Thoracic aorta (tissue), 2 donors: Measurements from ENCODE around the gene ATP12A. TPM values are rescaled to one million over a fixed set of nuclear protein-coding genes. Genes with fewer than 3 reads are reported as not detected.

ENCODE experiments used
- ATAC-seq: fragments of 150-250 bp; one replicate; pipeline ENCODE4 v1.8.0; 2017; ENCODE audit warnings: low read depth; ENCODE audit not compliant: insufficient number of reproducible peaks, low FRiP score
- DNase-seq: peaks from one replicate; pipeline ENCODE4 v3.0.0-alpha.2; 2020; ENCODE audit warnings: low spot score
- H3K27ac ChIP-seq, 2 donors: fragments of 200-600 bp; sonication (generic); 1 replicate in 1 of 2; 2 replicates in 1 of 2; pipeline ENCODE4 v1.5.1; 2016; ENCODE audit warnings: mild to moderate bottlenecking in 2 of 2, moderate library complexity in 2 of 2
- H3K27me3 ChIP-seq: fragments of 200-600 bp; sonication (generic); replicated peaks from 2 replicates; pipeline ENCODE4 v1.6.0; 2016; ENCODE audit warnings: mild to moderate bottlenecking; ENCODE audit not compliant: insufficient read depth
- H3K36me3 ChIP-seq: fragments of 200-600 bp; sonication (generic); one replicate; pipeline ENCODE4 v1.5.1; 2016
- H3K4me1 ChIP-seq, 2 donors: fragments of 200-600 bp; sonication (generic); 1 replicate in 1 of 2; 2 replicates in 1 of 2; pipeline versions ENCODE4 v1.5.1 to v1.6.0; 2016; ENCODE audit warnings: low read depth in 2 of 2, mild to moderate bottlenecking in 1 of 2; ENCODE audit not compliant: control insufficient read depth in 1 of 2
- H3K4me3 ChIP-seq: fragments of 200-600 bp; sonication (generic); 2 replicates; pipeline ENCODE4 v1.5.1; 2016; ENCODE audit warnings: mild to moderate bottlenecking
- H3K9me3 ChIP-seq: fragments of 200-600 bp; sonication (generic); 2 replicates; pipeline ENCODE4 v1.5.1; 2016
- CTCF ChIP-seq: fragments of 200-600 bp; sonication (generic); IDR thresholded peaks from one replicate; pipeline ENCODE4 v1.5.1; 2019; ENCODE audit warnings: antibody characterized with exemption
- total RNA-seq, 2 donors: library from RNA; depleted of rRNA; stranded (reverse); fragments of >200 nt; gene quantifications; one replicate each; pipeline versions ENCODE4 v1.1.0 to v1.2.3, GENCODE V29; 2016

Gene ATP12A
- total RNA-seq, 2 donors from 2014 or later = 0.14 TPM; not detected in 1

DNA sequence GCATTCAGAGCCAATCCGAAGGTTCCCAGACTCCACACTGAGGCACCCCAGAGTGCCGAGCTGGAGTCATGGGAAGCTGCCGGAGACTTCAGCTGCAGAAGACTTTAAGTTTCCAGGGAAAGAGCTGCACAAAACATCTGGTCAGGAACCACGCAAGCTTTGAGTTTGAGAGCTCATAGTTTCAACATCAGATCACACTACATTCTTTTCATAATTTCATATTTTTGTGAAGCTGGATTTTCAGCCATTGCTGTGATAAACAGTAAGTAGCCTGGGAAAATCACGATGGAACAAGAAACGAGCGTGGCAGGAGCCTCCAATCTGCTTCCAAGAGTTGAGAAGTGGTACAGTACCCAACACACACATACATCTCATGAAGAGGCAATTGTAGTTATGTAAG, 25.5 kb upstream of the ATP12A start:
- Histone ChIP-seq H3K4me3 (no peak overlapping the region), H3K36me3 (no peaks in the 10 kb centered on the region), H3K27ac (no peak overlapping the region), H3K27me3 (no peaks in the 10 kb centered on the region), H3K9me3 (no peaks in the 10 kb centered on the region), H3K4me1 (peaks cover 0 to 2% of the 10 kb centered on the region in 2 donors)
- no peak for TF ChIP-seq CTCF
- no peak for DNase-seq
- ATAC-seq = no peak

- no peak for ATAC-seq
- Histone ChIP-seq H3K4me3 (no peak overlapping the region), H3K27ac (no peak overlapping the region), H3K27me3 (no peaks in the 10 kb centered on the region), H3K4me1 (no peaks in the 10 kb centered on the region), H3K36me3 (no peaks in the 10 kb centered on the region), H3K9me3 (no peaks in the 10 kb centered on the region)
- DNase-seq = no peak
- no peak for TF ChIP-seq CTCF
These were observed 21.0 kb upstream of the ATP12A start for GRCh38 chr13:24659239-24659638.

DNA sequence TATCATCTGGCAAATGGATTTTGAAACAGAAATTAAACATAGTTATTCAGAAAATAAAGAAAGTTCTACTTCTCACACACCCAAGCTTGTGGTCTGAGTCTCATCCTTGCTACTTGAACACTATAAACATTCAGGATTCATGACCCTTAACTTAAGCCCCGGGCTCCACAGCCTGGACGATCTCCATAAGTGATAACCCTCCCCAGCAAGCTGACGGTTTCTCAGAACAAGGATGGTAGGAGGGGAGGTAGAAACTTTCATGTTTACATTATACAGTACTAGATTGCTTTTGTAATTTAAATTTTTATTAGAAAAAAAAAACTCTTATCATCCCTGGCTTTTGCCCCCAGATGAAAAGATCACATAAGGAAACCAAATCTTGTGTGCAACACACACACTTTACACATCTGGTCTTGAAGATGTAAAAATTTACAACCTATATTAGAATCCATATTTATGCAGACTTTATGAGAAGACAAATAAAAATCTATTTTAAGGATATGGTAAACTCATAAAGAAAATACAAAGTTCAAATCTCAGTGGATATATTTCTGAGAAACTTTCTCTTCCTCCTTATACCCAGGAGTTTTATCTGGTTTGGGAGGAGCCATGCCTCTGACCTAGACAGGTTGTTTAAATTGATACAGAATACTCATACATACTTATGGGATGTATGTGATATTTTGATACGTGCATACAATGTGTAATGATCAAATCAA, 20.0 kb upstream of the ATP12A start:
- no peak for TF ChIP-seq CTCF
- Histone ChIP-seq H3K4me3 (no peak overlapping the region), H3K27ac (no peak overlapping the region), H3K36me3 (no peaks in the 10 kb centered on the region), H3K9me3 (no peaks in the 10 kb centered on the region), H3K27me3 (no peaks in the 10 kb centered on the region), H3K4me1 (no peaks in the 10 kb centered on the region)
- no peak for ATAC-seq
- DNase-seq = no peak

DNA sequence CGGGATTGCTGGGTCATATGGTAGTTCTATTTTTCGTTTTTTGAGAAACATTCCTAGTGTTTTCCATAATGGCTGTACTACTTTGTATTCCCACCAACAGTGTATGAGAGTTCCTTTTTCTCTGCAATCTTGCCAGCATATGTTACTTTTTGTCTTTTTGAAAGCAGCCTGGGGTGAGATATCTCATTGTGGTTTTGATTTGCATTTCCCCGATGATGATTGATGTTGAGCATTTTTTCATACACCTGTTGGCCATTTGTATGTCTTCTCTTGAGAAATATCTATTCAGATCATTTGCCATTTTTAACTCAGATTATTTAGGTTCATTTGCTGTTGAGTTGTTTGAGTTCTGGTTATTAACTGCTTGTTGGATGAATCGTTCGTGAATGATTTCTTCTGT, 18.5 kb upstream of the ATP12A start:
- H3K27ac ChIP-seq = no peak overlapping the region
- no peaks in the 10 kb centered on the region for H3K4me1 ChIP-seq
- DNase-seq (no peak), ATAC-seq (no peak)
- H3K4me3 ChIP-seq = no peak overlapping the region
- H3K36me3 ChIP-seq = no peaks in the 10 kb centered on the region
- no peak for TF ChIP-seq CTCF
- no peaks in the 10 kb centered on the region for H3K9me3 ChIP-seq
- H3K27me3 ChIP-seq = no peaks in the 10 kb centered on the region

DNA sequence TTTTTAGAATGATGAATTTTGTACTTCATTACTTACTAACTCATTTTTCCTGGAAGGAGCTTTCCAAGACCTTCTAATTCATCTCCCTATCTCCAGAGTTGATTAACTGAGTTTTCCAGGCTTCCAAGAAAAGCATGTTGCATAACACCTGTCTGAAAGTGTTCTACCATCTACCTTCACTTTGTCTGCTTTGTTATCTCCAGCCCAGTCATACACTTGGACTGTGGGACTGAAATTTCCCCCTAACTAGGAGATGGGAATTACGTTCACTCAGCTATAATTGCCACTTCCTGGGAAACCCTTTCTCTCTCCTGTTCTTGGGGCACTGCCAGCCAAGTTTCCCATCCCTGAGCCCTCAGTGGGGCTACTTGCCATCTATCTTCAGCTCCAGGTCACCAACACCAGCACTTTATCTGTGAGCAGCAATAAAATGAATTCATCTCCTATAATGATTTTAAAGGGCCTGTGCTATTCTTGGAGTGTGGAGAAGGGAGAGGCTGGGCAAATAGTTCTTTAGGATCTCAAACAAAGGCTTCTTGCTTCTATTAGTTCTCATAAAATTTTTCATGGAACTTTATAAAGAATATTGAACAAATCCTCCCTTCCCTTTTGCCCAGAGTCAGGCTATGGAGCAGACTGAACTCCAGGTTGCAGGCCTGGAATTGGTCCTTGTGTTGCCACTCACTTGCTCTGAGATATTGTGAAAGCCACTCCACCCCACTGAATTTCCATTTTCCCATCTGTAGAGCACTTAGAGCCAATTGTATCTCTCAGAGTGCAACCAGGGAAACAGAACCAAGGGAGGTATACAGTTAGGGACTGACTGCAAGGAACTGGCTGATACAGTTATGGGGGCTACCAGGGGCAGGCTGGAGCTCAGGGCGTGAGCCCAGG, 17.8 kb upstream of the ATP12A start:
- TF ChIP-seq CTCF = no peak
- ATAC-seq = no peak

More for the DNA sequence above, 17.8 kb upstream of the ATP12A start:
- H3K27me3 ChIP-seq = no peaks in the 10 kb centered on the region
- no peaks in the 10 kb centered on the region for H3K36me3 ChIP-seq
- no peak overlapping the region for H3K27ac ChIP-seq
- no peaks in the 10 kb centered on the region for H3K4me1 ChIP-seq
- DNase-seq = no peak
- no peaks in the 10 kb centered on the region for H3K9me3 ChIP-seq
- no peak overlapping the region for H3K4me3 ChIP-seq
